Measurements from ENCODE around the gene ARPC5L.
A peak's percentile ranks its signal among the peaks of the same experiment; 100 is the strongest.
"Not testable (repeated sequence)": the region's sequence is repeated elsewhere in the genome, so short reads cannot be mapped to it uniquely, and the experiment has no call there.

The ARPC5L gene

DNA sequence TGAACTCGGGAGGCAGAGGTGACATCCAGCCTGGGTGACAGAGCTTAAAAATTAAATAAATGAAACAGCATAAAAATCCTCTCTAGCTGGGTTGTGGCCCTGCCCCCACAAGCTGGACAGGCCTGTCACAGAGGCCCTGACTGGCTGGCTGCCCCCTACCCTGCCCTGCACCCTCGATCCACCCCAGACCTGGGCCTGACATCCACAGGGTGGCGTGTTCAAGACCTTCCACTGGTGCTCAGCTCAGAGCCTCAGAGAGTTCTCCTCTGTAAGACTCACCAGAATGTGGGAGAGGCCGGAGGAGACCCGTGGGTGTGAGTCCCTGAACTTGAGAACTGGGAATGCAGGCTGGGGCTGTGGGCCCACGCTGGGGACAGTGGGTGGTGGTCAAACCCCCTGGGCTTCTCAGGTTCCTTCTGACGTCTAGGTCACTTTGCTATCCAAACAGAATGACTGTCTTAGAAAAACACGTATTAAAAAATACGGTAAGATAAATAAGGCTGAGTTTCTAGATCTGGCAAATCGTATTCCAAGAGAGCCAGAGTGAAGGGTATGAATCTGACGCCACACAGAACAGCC, 18.4 kb upstream of the ARPC5L start:
- no peak for TF ChIP-seq CTCF (IDR thresholded peaks at IDR 0.05; ENCODE audit: borderline replicate concordance, insufficient read depth, low read depth, low read length)
- H3K4me3 ChIP-seq (ENCODE audit: low read depth, low read length): no peak overlapping the region

- TF ChIP-seq CTCF (IDR thresholded peaks at IDR 0.05; ENCODE audit: borderline replicate concordance, insufficient read depth, low read depth, low read length): no peak
- no peak overlapping the region for H3K4me3 ChIP-seq (ENCODE audit: low read depth, low read length)
Observed at GRCh38 chr9:124844291-124844690, 17.6 kb upstream of the ARPC5L start.

DNA sequence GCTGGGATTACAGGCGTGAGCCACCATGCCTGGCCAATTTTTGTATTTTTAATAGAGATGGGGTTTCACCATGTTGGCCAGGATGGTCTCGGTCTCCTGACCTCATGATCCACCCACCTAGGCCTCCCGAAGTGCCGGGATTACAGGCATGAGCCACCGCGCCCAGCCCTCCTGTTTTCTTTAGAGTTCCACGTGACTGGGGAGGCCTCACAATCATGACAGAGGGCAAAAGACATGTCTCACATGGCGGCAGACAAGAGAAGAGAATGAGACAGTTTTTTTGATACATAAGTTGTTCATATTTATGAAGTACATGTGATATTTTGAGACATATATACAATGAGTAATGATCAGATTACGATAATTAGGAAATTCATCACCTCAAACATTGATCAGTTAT, 15.5 kb upstream of the ARPC5L start:
- not testable (repeated sequence) for H3K4me3 ChIP-seq (ENCODE audit: low read depth, low read length)

- H3K4me3 ChIP-seq (ENCODE audit: low read depth, low read length): no peak overlapping the region
- TF ChIP-seq CTCF (IDR thresholded peaks at IDR 0.05; ENCODE audit: borderline replicate concordance, insufficient read depth, low read depth, low read length): no peak
Observed at GRCh38 chr9:124846969-124847368, 15.0 kb upstream of the ARPC5L start.

- no peak for TF ChIP-seq CTCF (IDR thresholded peaks at IDR 0.05; ENCODE audit: borderline replicate concordance, insufficient read depth, low read depth, low read length)
- H3K4me3 ChIP-seq (ENCODE audit: low read depth, low read length): no peak overlapping the region
Observed at GRCh38 chr9:124849801-124850200, 12.1 kb upstream of the ARPC5L start.

GRCh38 chr9:124852121-124852828, 9.7 kb upstream of the ARPC5L start:
- no peak for TF ChIP-seq CTCF (IDR thresholded peaks at IDR 0.05; ENCODE audit: borderline replicate concordance, insufficient read depth, low read depth, low read length)
- H3K4me3 ChIP-seq (ENCODE audit: low read depth, low read length): no peak overlapping the region

- peak; percentile 91 for TF ChIP-seq CTCF (IDR thresholded peaks at IDR 0.05; ENCODE audit: borderline replicate concordance, insufficient read depth, low read depth, low read length)
- H3K4me3 ChIP-seq (ENCODE audit: low read depth, low read length): peak within 1 kb of the TSS; percentile 57
Observed at GRCh38 chr9:124852829-124853531, 8.9 kb upstream of the ARPC5L start, which contains the start of gene WDR38. WDR38 (plus strand) TSS chr9:124853460; CDS start chr9:124853532, 72 bp downstream.
